Dendritic cell treated with granulocyte-macrophage colony-stimulating factor and Interleukin-4, amounts not matched to agents 40 ng/mL and 50 ng/mL, for 4 days (primary cell): Measurements from ENCODE around the gene PDE6B.
"Not testable (repeated sequence)": the region's sequence is repeated elsewhere in the genome, so short reads cannot be mapped to it uniquely, and the experiment has no call there.

Experiments
- H3K27ac Mint-ChIP-seq: one replicate; pipeline ENCODE4 v1.8.0; 2022; ENCODE audit warnings: mild to moderate bottlenecking, mixed read lengths
- H3K27me3 Mint-ChIP-seq: one replicate; pipeline ENCODE4 v1.8.0; 2022; ENCODE audit warnings: mild to moderate bottlenecking, mixed read lengths
- H3K36me3 Mint-ChIP-seq: one replicate; pipeline ENCODE4 v1.8.0; 2022; ENCODE audit warnings: low read depth, mixed read lengths
- H3K4me1 Mint-ChIP-seq: one replicate; pipeline ENCODE4 v1.8.0; 2022; ENCODE audit warnings: low read depth, mixed read lengths
- H3K4me3 Mint-ChIP-seq: one replicate; pipeline ENCODE4 v1.8.0; 2022; ENCODE audit warnings: mild to moderate bottlenecking, moderate library complexity, mixed read lengths
- H3K9me3 Mint-ChIP-seq: one replicate; pipeline ENCODE4 v1.8.0; 2022; ENCODE audit warnings: mixed read lengths
- intact Hi-C: fragments of 100-400 bp; cut with micrococcal nuclease; formaldehyde crosslinking; loops from one replicate; pipeline ENCODE4 v1.15.0; 2022

PDE6B gene

DNA sequence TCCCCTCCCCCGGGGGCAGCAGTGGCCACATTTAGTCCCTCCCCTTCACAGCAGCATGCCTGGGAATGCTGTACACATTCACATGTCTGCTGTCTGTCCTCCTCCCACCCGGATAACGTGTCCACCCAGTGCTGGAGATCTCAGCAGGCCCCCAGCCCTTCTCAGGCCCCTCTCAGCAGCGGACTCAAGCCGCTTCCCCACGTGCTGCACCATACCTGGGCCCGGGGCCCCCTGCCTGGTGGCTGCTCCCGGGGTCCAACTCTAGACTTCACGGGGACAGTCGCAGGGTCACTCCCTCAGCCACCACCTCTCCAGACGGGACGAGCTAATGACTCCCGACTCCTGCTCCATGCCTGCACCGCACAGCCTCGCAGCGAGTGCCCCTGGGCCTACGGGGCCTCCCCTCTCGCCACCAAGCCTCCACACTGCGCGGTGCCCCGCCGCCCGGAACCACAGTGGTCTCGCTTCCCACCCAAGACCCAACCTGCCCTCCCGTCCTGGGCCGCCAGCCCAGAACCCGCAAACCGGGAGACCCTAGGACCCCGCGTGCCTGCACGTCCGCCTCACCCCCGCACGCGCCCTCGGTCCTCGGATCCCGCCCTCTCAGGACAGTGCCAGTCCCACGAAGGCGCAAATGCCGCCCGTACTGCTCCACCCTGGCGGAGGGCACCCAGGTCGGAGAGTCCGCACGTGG is 79.0 kb downstream of the PDE6B start:
- H3K27ac Mint-ChIP-seq: peak overlapping the region; percentile 97
- H3K4me3 Mint-ChIP-seq: peak overlapping the region; percentile 94
- H3K27me3 Mint-ChIP-seq: peaks cover 9% of the 10 kb centered on the region
- H3K4me1 Mint-ChIP-seq: peaks cover 60% of the 10 kb centered on the region
- H3K9me3 Mint-ChIP-seq: no peaks in the 10 kb centered on the region
- peaks cover 16% of the 10 kb centered on the region for H3K36me3 Mint-ChIP-seq
- intact Hi-C loops: no loop called here

DNA sequence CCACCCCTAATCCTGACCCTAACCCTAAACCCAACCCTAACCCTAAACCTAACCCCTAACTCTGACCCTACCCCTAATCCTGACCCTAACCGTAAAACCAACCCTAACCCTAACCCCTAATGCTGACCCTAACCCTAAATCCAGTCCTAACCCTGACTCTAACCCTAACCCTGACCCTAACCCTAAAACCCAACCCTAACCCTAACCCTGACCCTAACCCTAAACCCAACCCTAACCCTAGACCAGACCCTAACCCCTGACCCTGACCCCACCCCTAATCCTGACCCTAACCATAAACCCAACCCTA is 79.6 kb downstream of the PDE6B start:
- Mint-ChIP-seq H3K4me3 (peak overlapping the region; percentile 94), H3K27ac (peak overlapping the region; percentile 97), H3K4me1 (peaks cover 60% of the 10 kb centered on the region), H3K9me3 (no peaks in the 10 kb centered on the region), H3K36me3 (peaks cover 18% of the 10 kb centered on the region), H3K27me3 (peaks cover 9% of the 10 kb centered on the region)
- intact Hi-C loops: loop anchor here (5.0 kb wide), 1 partner anchor 77 kb away; no protein-coding TSS in a partner anchor

DNA sequence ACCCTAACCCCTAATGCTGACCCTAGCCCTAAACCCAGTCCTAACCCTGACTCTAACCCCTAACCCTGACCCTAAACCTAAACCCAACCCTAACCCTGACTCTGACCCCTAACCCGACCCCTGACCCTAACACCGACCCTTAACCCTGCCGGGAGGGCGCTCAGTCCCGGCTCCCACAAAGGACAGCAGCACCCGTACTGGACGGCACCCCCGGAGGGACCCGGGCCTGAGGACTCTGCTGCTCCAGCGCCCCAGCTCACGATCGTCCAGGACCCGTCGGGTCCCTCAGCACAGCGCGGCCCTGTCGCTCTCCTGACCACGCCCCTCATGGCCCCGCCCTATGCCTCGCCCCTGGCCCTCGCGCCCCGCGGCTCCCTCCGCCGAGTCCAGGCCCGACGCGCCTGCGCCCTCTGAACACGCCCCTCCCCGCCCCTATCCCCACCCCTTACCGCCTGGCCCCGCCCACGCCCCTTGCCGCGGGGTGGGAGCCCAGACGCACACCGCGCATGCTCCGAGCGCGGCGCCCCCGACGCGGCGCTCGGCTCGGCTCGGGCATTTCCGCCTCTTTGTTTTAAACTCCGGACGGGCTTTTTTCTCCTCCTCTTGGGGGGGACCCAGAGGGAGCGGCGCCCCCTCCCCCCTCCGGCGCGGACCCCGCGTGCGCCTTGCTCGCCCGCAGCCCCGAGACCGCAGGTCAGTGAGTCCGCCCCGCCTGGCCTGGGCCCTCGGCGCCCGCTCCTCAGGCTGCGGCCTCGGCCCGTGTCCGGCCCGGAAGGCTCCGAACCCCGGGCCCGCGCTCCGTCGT is 80.1 kb downstream of the PDE6B start, which contains the start of gene PCGF3:
PCGF3 (plus strand) TSS at position 555 of the 805 bp plus-strand sequence. CDS start 27,849 bp downstream, outside the sequence.
- Mint-ChIP-seq H3K4me1 (peaks cover 60% of the 10 kb centered on the region), H3K4me3 (peak within 1 kb of the TSS; percentile 94), H3K36me3 (peaks cover 24% of the 10 kb centered on the region), H3K9me3 (no peaks in the 10 kb centered on the region), H3K27me3 (peaks cover 9% of the 10 kb centered on the region), H3K27ac (peak within 1 kb of the TSS; percentile 97)
- intact Hi-C loops: loop anchor here (5.0 kb wide), 1 partner anchor 77 kb away; no protein-coding TSS in a partner anchor

DNA sequence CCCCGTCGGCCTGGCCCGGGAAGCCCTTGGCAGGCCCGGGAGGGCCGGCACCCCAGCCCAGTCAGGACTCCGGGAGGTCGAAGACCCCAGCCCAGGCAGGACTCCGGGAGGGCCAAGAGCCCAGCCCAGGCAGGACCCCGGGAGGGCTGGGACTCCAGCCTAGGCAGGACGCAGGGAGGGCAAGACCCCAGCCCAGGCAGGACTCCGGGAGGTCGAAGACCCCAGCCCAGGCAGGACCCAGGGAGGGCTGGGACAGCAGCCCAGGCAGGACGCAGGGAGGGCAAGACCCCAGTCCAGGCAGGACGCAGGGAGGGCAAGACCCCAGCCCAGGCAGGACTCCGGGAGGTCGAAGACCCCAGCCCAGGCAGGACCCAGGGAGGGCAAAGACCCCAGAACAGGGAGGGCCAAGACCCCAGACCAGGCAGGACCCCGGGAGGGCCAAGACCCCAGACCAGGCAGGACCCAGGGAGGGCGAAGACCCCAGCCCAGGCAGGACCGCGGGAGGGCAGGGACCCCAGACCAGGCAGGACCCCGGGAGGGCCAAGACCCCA is 80.8 kb downstream of the PDE6B start:
- peaks cover 59% of the 10 kb centered on the region for H3K4me1 Mint-ChIP-seq
- not testable (repeated sequence) for H3K9me3 Mint-ChIP-seq, H3K27me3 Mint-ChIP-seq
- peaks cover 30% of the 10 kb centered on the region for H3K36me3 Mint-ChIP-seq
- H3K4me3 Mint-ChIP-seq: peak overlapping the region; percentile 94
- intact Hi-C loops: loop anchor here (5.0 kb wide), 1 partner anchor 76 kb away; no protein-coding TSS in a partner anchor
- peak overlapping the region; percentile 97 for H3K27ac Mint-ChIP-seq

DNA sequence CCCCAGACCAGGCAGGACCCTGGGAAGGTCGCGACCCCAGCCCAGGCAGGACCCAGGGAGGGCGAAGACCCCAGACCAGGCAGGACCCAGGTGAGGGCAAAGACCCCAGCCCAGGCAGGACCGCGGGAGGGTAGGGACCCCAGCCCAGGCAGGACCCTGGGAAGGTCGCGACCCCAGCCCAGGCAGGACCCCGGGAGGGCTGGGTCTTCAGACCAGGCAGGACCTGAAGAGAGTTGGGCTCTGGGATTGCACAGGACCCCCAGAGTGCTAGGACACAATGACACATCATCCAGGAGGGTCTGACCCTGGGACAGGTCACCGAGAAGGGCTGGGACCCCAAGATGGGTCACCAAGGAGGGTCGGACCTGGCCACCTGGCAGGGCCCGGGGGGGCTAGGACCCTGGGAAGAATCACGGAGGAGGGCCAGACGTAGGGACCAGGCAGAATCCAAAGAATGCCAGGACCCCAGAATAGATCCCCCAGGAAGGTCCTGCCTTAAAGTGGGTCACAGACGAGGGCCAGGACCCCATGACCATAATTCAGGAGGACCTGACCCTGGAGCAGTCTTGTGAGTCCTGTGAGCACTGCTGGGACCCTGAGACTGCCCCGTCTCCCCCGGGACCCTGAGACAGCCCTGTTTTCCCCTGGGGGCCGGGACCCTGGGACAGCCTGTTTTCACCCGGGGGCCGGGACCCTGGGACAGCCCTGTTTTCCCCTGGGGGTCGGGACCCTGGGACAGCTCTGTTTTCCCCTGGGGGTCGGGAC is 81.6 kb downstream of the PDE6B start:
- Mint-ChIP-seq H3K4me1 (peaks cover 59% of the 10 kb centered on the region), H3K36me3 (peaks cover 33% of the 10 kb centered on the region), H3K9me3 (no peaks in the 10 kb centered on the region), H3K27ac (peak overlapping the region; percentile 35), H3K27me3 (peaks cover 9% of the 10 kb centered on the region), H3K4me3 (peak overlapping the region; percentile 49)
- intact Hi-C loops: loop anchor here (5.0 kb wide), 1 partner anchor 75 kb away; no protein-coding TSS in a partner anchor

DNA sequence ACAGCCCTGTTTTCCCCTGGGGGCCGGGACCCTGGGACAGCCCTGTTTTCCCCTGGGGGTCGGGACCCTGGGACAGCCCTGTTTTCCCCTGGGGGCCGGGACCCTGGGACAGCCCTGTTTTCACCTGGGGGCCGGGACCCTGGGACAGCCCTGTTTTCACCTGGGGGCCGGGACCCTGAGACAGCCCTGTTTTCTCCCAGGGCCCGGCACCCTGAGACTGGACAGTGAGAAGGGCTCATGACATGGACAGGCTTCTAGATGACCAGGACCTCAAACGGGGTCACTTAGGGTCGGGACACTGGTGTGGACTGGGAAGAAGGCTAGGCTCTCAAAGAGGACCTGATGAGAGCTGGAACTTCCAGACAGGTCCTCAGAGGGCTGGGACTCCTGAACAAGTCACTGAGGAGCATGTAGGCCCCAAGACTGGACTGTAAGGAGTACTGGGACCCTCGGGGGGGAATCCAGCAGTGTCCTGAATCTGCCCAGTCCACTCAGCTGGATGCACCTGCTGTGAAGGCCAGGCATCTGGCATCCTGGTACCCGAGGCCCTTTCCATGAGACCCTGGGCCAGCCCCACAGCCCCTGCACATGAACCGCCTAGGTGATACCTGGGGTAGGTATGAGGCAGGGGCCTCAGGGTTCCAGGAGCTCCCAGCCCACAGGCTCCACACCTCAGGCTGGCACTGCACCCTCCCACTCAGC is 82.7 kb downstream of the PDE6B start:
- Mint-ChIP-seq H3K27ac (no peak overlapping the region), H3K4me3 (no peak overlapping the region), H3K9me3 (no peaks in the 10 kb centered on the region), H3K27me3 (peaks cover 9% of the 10 kb centered on the region), H3K36me3 (peaks cover 39% of the 10 kb centered on the region), H3K4me1 (peaks cover 59% of the 10 kb centered on the region)
- intact Hi-C loops: loop anchor here (5.0 kb wide), 1 partner anchor 74 kb away; no protein-coding TSS in a partner anchor

DNA sequence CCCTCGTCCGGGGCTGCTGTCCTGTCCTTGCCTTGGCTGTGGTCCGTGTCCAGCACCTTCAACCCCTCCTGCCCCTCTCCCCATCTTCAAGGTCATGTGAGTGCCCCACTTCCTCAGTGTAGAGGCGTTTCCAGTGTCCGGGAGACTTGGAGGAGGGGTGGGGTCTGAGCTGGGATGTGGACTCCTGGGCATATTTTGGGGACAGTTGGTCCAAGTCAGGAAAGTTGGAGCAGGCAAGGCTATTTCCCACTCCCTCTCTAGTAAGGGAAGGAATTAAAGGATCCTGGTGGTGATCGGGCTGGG is 83.2 kb downstream of the PDE6B start:
- Mint-ChIP-seq H3K27ac (no peak overlapping the region), H3K36me3 (peaks cover 43% of the 10 kb centered on the region), H3K4me3 (no peak overlapping the region)

DNA sequence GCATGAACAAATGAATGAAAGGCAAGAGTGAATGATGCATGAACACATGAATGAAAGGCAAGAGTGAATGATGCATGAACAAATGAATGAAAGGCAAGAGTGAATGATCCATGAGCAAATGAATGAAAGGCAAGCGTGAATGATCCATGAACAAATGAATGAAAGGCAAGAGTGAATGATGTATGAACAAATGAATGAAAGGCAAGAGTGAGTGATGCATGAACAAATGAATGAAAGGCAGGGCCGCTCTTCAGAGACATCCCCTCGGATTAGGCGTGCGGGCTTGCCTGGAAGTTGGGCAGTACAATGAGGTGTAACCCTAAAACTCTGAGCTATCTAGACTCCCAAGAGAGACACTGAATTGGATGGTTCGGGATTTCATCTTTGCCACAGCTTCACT is 84.0 kb downstream of the PDE6B start:
- Mint-ChIP-seq H3K9me3 (no peaks in the 10 kb centered on the region), H3K4me1 (peaks cover 55% of the 10 kb centered on the region), H3K36me3 (peaks cover 49% of the 10 kb centered on the region), H3K27me3 (peaks cover 3% of the 10 kb centered on the region), H3K27ac (peak overlapping the region; percentile 32), H3K4me3 (no peak overlapping the region)
- intact Hi-C loops: loop anchor here (5.0 kb wide), 1 partner anchor 73 kb away; no protein-coding TSS in a partner anchor

More for the DNA sequence above, 83.2 kb downstream of the PDE6B start:
- Mint-ChIP-seq H3K4me1 (peaks cover 59% of the 10 kb centered on the region), H3K9me3 (no peaks in the 10 kb centered on the region), H3K27me3 (peaks cover 9% of the 10 kb centered on the region)
- intact Hi-C loops: loop anchor here (5.0 kb wide), 1 partner anchor 74 kb away; no protein-coding TSS in a partner anchor

DNA sequence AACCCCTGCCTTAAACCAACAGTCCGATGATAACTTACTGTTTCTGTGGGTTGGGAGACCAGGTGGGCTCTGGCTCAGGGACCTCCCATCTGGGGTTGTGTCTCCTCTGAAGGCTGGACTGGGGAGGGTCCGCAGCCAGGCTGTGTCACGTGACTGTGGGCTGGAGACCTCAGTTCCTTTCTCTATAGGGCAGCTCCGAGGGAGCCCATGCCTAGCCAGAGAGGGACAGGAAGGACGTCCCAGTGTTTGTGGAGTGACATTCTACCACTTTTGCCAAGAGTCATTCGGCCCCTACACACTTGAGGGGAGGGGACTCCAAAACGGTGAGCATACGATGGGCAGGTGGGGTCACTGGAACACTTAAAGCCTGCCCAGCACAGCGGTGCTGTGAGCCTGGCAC is 84.7 kb downstream of the PDE6B start:
- no peaks in the 10 kb centered on the region for H3K27me3 Mint-ChIP-seq
- H3K4me1 Mint-ChIP-seq: peaks cover 51% of the 10 kb centered on the region
- H3K27ac Mint-ChIP-seq: peak overlapping the region; percentile 32
- no peak overlapping the region for H3K4me3 Mint-ChIP-seq
- peaks cover 56% of the 10 kb centered on the region for H3K36me3 Mint-ChIP-seq
- intact Hi-C loops: no loop called here
- H3K9me3 Mint-ChIP-seq: no peaks in the 10 kb centered on the region

DNA sequence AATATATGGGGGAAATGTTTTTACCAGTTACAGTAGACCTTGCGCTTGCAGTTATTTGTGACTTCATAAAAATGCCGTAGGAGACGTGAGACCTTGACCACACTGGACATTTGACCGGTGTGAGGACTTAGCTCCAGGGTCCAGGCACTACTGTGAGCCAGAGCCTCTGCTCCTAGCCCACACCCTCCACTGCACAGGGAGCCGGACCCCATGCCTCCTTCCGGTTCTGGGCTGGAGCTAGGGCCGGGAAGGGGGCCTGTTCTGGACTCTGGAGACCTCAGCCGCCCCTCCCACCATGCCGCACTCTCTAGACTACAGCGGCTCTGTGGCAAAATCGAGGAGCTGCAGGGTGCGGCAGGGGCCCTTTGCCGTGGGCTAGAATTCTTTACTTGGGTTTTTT is 85.5 kb downstream of the PDE6B start:
- H3K9me3 Mint-ChIP-seq: no peaks in the 10 kb centered on the region
- H3K27me3 Mint-ChIP-seq: no peaks in the 10 kb centered on the region
- no peak overlapping the region for H3K4me3 Mint-ChIP-seq
- intact Hi-C loops: no loop called here
- peaks cover 47% of the 10 kb centered on the region for H3K4me1 Mint-ChIP-seq
- H3K36me3 Mint-ChIP-seq: peaks cover 54% of the 10 kb centered on the region
- H3K27ac Mint-ChIP-seq: no peak overlapping the region

DNA sequence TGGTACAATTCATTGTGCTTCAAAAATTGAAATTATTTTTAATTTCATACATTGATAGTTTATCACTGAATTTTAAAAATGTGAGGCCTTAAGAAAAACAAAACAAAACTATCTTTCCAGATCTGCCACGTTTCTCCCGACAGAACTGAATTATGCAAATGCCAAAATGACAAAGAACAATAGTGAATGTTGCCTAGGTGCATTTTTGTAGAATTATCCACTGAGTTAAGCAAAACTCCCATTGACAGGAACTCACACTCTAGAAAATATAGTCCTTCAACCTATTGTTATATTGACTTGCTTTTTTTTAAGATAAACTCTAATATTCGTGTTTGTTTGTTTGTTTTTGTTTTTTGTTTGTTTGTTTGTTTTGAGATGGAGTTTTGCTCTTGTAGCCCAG is 86.7 kb downstream of the PDE6B start:
- Mint-ChIP-seq H3K9me3 (no peaks in the 10 kb centered on the region), H3K27me3 (no peaks in the 10 kb centered on the region), H3K4me1 (peaks cover 44% of the 10 kb centered on the region), H3K4me3 (no peak overlapping the region), H3K36me3 (peaks cover 54% of the 10 kb centered on the region), H3K27ac (no peak overlapping the region)
- intact Hi-C loops: no loop called here

DNA sequence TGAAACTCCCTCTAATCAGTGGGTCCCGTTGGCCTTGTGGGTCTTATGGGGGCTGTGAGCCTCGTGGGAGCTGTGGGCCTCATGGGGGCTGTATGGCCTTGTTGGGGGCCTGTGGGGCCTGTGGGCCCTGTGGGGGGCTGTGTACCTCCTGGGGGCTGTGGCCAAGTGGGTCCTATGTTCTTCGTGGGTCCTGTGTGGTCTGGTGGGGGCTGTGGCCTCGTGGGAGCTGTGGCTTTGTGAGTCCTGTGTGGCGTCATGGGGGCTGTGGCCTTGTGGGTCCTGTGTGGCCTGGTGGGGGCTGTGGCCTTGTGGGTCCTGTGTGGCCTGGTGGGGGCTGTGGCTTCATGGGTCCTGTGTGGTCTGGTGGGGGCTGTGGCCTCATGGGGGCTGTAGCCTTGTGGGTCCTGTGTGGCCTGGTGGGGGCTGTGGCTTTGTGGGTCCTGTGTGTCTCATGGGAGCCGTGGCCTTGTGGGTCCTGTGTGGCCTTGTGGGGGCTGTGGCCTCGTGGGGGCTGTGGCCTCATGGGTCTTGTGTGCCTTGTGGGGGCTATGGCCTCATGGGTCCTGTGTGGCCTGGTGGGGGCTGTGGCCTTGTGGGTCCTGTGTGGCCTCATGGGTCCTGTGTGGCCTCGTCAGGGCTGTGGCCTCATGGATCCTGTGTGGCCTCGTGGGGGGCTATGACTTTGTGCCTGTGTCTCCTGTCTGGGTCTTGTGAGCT is 87.7 kb downstream of the PDE6B start:
- Mint-ChIP-seq H3K4me1 (peaks cover 35% of the 10 kb centered on the region), H3K27me3 (no peaks in the 10 kb centered on the region), H3K4me3 (no peak overlapping the region), H3K9me3 (no peaks in the 10 kb centered on the region), H3K27ac (no peak overlapping the region), H3K36me3 (peaks cover 61% of the 10 kb centered on the region)
- intact Hi-C loops: no loop called here

DNA sequence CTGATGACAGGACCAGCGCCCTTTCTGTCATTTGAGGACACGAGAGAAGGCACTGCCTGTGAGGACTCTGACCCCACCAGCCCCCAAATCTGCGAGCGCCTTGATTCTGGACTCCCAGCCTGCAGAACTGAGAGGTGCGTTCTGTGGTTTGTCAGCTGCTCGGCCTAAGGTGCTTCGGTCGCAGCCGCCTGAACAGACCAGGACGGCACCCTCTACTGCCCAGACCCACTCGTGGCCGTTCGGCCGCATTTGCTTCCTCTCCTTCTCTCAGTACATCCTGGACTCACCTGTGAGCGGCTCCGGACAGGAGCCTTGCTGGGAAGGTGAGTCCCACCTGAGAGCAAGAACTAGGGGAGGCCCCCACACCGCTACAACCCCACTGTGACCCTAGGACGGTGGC is 88.7 kb downstream of the PDE6B start:
- Mint-ChIP-seq H3K27ac (no peak overlapping the region), H3K4me1 (peaks cover 25% of the 10 kb centered on the region), H3K4me3 (no peak overlapping the region), H3K27me3 (no peaks in the 10 kb centered on the region), H3K36me3 (peaks cover 54% of the 10 kb centered on the region), H3K9me3 (no peaks in the 10 kb centered on the region)
- intact Hi-C loops: no loop called here
